NCI-H2227 (cell line): Measurements from ENCODE around the gene OR6P1.

Experiments used
- DNase-seq: peaks from one replicate; lab custom pipeline; 2025; ENCODE audit not compliant: unreplicated experiment; lab: John Stamatoyannopoulos, UW

The OR6P1 gene

DNA sequence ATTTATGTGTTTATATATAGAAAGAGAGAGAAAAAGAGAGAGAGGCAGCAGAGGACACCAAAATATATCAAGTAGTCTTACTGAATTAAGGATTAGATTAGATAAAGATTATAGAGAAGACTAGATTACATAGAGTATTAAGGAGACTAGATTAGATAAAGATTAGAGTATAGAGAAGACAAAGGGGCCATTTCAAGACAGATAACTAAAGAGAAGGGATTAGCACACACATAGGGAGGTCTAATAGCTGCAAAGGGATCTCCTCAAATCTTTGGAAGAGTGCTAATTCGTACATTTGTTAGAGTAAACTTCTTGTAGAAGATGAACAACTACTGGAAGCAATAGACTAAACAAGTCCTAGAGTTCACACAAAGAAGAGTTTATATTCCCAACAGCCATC, 50.4 kb downstream of the OR6P1 start:
- no peak for DNase-seq

DNA sequence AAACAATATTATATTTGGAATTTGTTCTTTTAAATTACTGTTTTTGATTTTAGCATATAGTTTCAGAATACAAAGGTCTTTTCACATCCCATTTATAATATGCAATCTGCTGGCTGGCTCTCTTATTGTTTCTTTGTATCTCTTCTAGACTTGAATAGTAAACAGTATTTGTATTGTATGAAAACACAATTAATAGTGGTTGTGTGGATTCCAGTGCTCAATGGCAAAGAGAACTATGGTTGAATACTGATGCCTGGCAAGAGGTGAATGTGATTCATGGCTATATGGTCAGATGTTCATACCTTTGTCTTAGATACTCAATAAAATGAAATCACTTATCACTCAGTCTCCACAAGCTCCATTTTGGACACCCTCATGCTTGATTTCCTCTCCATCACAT, 53.4 kb downstream of the OR6P1 start:
- DNase-seq: no peak
